ENCODE data around the gene KIF7. TPM values are rescaled to one million over a fixed set of nuclear protein-coding genes. Genes with fewer than 3 reads are reported as not detected.
A peak's percentile ranks its signal among the peaks of the same experiment; 100 is the strongest.

KIF7 gene
- total and polyA plus RNA-seq, 2 of the 8 experiments (the other 6 are each of a cell fraction or from before 2014, with no cell fraction given): 4.9 to 14.0 TPM

DNA sequence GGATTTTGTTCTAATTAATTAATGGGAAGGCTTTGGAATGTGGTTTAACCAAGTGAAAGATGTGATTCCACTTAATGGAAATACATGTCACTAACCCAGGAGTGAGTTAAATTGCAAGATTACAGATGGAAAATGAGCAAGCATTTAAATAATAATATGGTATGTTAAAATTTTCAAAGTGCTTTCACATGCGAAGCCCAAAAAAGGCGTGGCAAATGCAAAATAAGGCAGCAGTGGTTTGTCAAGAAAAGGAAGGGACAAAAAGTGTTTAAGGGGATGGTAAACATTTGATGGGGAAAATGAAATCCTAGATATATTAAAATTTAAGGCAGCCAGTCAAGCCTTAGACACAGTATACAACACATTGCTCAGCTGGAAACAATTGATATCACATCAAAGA lies 77.1 kb downstream of the KIF7 start:
- Histone ChIP-seq H4K91ac (replicated peaks; ENCODE audit: insufficient read length, low read length) (no peak overlapping the region), H3K27ac (ENCODE audit: low read depth, low read length) (0 out of 2 replicates have a peak overlapping the region, but pooled peaks have one; percentile 57), H3K79me2 (ENCODE audit: control insufficient read depth in 1 of 2, insufficient read depth in 2 of 2, low read length in 2 of 2) (peaks cover 39 to 75% of the 10 kb centered on the region in 2 experiments), H4K5ac (ENCODE audit: insufficient read length, low read depth, low read length) (peak overlapping the region; percentile 19), H2BK12ac (ENCODE audit: low read depth, low read length) (no peak overlapping the region), H3K4me1 (replicated peaks in 1 of 4; ENCODE audit: control insufficient read depth in 3 of 4, insufficient read depth in 4 of 4, low read length in 3 of 4) (peaks cover 0 to 7% (median 5%) of the 10 kb centered on the region in 4 experiments; a peak in 3 of 7 replicates), H2BK120ac (replicated peaks; ENCODE audit: low read depth, low read length) (no peak overlapping the region), H3K23ac (ENCODE audit: insufficient read length) (no peak overlapping the region), H2AFZ (ENCODE audit: low read length) (no peak overlapping the region), H3K9ac (replicated peaks in 1 of 4; ENCODE audit: extremely low read depth in 1 of 4, low read depth in 3 of 4, low read length in 3 of 4) (no peak overlapping the region; a peak in 2 of 7 replicates), H4K8ac (ENCODE audit: extremely low read depth, insufficient read depth, low read length) (no peak overlapping the region), H2BK20ac (ENCODE audit: low read length) (no peak overlapping the region), H3K27me3 (replicated peaks in 1 of 4; ENCODE audit: control insufficient read depth in 3 of 4, extremely low read depth in 1 of 4, insufficient read depth in 3 of 4, low read length in 3 of 4) (no peaks in the 10 kb centered on the region), H3K56ac (replicated peaks; ENCODE audit: insufficient read length, low read depth, low read length) (no peak overlapping the region), H3K18ac (ENCODE audit: extremely low read depth, low read length) (peak overlapping the region; percentile 93; the same call in 1 of the 2 replicates), H3K14ac (ENCODE audit: insufficient read length) (no peak overlapping the region), H3K9me3 (ENCODE audit: insufficient read depth in 2 of 2, low read depth in 1 of 2, low read length in 1 of 2) (no peaks in the 10 kb centered on the region), H3K36me3 (ENCODE audit: control insufficient read depth in 2 of 4, insufficient read depth in 4 of 4, low read length in 3 of 4) (peaks cover 5 to 32% (median 12%) of the 10 kb centered on the region in 4 experiments; a peak in 7 of 8 replicates), H3K4me2 (ENCODE audit: insufficient read depth in 1 of 2, low read depth in 2 of 2, low read length in 2 of 2) (peak overlapping the region; percentile 79 to 99), H2BK5ac (ENCODE audit: low read depth, low read length) (peak overlapping the region; percentile 96), H4K20me1 (replicated peaks in 1 of 2; ENCODE audit: control insufficient read depth in 1 of 2, insufficient read depth in 2 of 2, low read length in 2 of 2) (peaks cover 12 to 17% of the 10 kb centered on the region in 2 experiments), H3K4me3 (ENCODE audit: extremely low read depth in 1 of 4, insufficient read depth in 2 of 4, low read depth in 3 of 4, low read length in 4 of 4) (peak overlapping the region; percentile 35 to 98 (median 52)), H3K79me1 (ENCODE audit: low read depth, low read length) (peaks cover 14% of the 10 kb centered on the region), H2BK15ac (ENCODE audit: low read length) (no peak overlapping the region), H2AK5ac (ENCODE audit: low read depth, low read length) (no peak overlapping the region), H3K4ac (replicated peaks; ENCODE audit: insufficient read length, low read depth, low read length) (no peak overlapping the region), H3K23me2 (ENCODE audit: low read depth, low read length) (peaks cover 15% of the 10 kb centered on the region)
- CTCF ChIA-PET (ENCODE audit: partially characterized antibody): interaction anchor here (1.4 kb wide), 1 partner anchor 135 kb away, joined by 4 read pairs; no protein-coding TSS in a partner anchor
- POLR2A ChIA-PET (ENCODE audit: partially characterized antibody): interaction anchor here (0.6 kb wide), 1 partner anchor 245 kb away, joined by 3 read pairs; no protein-coding TSS in a partner anchor
- WGBS, 2 experiments (ENCODE audit: extremely low coverage in 1 of 2, insufficient coverage in 1 of 2, insufficient read length in 1 of 2, insufficient replicate concordance in 2 of 2, low coverage in 1 of 2, low lambda C conversion rate in 2 of 2, missing lambda C conversion rate in 1 of 2): 2% methylated on average over 2 of the region's 2 CpGs; no CpG with 5 or more reads in 1 of the 2 experiments
- FAIRE-seq (no peak), DNase-seq (ENCODE audit: low read depth in 1 of 2, low spot score in 2 of 2) (no peak)
- TF ChIP-seq SRF (IDR thresholded peaks at IDR 0.05; ENCODE audit: low read depth, low read length) (no peak), POU5F1 (IDR thresholded peaks at IDR 0.05; ENCODE audit: low read depth, low read length) (no peak), RNF2 (IDR thresholded peaks at IDR 0.05; ENCODE audit: borderline replicate concordance, low read depth, low read length, missing control alignments, poor library complexity, severe bottlenecking) (no peak), SIN3A (conservative IDR thresholded peaks at IDR 0.05 in 1 of 2, IDR thresholded peaks at IDR 0.05 in 1 of 2; ENCODE audit: low read depth in 1 of 2, low read length in 2 of 2) (no peak), CEBPB (IDR thresholded peaks at IDR 0.05; ENCODE audit: low read depth, low read length) (no peak), SUZ12 (IDR thresholded peaks at IDR 0.05; ENCODE audit: low read length) (no peak)
- TF ChIP-seq, protein P1, sequence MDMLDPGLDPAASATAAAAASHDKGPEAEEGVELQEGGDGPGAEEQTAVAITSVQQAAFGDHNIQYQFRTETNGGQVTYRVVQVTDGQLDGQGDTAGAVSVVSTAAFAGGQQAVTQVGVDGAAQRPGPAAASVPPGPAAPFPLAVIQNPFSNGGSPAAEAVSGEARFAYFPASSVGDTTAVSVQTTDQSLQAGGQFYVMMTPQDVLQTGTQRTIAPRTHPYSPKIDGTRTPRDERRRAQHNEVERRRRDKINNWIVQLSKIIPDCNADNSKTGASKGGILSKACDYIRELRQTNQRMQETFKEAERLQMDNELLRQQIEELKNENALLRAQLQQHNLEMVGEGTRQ (IDR thresholded peaks at IDR 0.05; ENCODE audit: low read length): no peak
